H1 (cell line): ENCODE data around the gene DIP2C.

Experiments used
- BCL11A ChIP-seq, 2 experiments: IDR thresholded peaks; one replicate each; pipeline ENCODE4 v1.6.1; 2011; ENCODE audit warnings: low read depth in 2 of 2, low read length in 2 of 2, mild to moderate bottlenecking in 2 of 2
- BRCA1 ChIP-seq: IDR thresholded peaks from 2 replicates; pipeline ENCODE4 v1.6.1; 2012; ENCODE audit warnings: low read depth, low read length, improper control_type of control experiment
- CBX5 ChIP-seq: fragments of 300-800, 300-1000 bp; sonication (generic); IDR thresholded peaks from 2 replicates; pipeline ENCODE4 v1.7.1; 2016; ENCODE audit warnings: antibody characterized with exemption, low read length, low read depth
- CHD2 ChIP-seq: IDR thresholded peaks from 2 replicates; pipeline ENCODE4 v1.6.1; 2012; ENCODE audit warnings: low read length, improper control_type of control experiment
- CTCF ChIP-seq, 3 experiments: IDR thresholded peaks; 1 replicate in 2 of 3; 2 replicates in 1 of 3; pipeline versions ENCODE4 v1.5.1 to v1.6.1; 2011; ENCODE audit warnings: low read length in 3 of 3, mild to moderate bottlenecking in 3 of 3, inconsistent platforms in 2 of 3, low read depth in 1 of 3, moderate library complexity in 1 of 3; ENCODE audit not compliant: insufficient read depth in 1 of 3; ENCODE audit errors: control extremely low read depth in 1 of 3
- EP300 ChIP-seq, 2 experiments: IDR thresholded peaks; 1 replicate in 1 of 2; 2 replicates in 1 of 2; pipeline ENCODE4 v1.6.1; 2011 to 2012; ENCODE audit warnings: low read depth in 2 of 2, low read length in 2 of 2, mild to moderate bottlenecking in 2 of 2, borderline replicate concordance in 1 of 2, inconsistent platforms in 1 of 2, moderate library complexity in 1 of 2
- EZH2 ChIP-seq: fragments of 200-600 bp; sonication (generic); IDR thresholded peaks from 2 replicates; pipeline ENCODE4 v1.7.1; 2012; ENCODE audit warnings: low read depth, mild to moderate bottlenecking, moderate library complexity, low read length, inconsistent platforms; ENCODE audit not compliant: severe bottlenecking
- JUN ChIP-seq: IDR thresholded peaks from 2 replicates; pipeline ENCODE4 v1.6.1; 2011; ENCODE audit warnings: low read depth, mild to moderate bottlenecking, improper control_type of control experiment, low read length
- POLR2A ChIP-seq, 2 experiments: IDR thresholded peaks; 1 replicate in 1 of 2; 2 replicates in 1 of 2; pipeline ENCODE4 v1.6.1; 2011; ENCODE audit warnings: low read depth in 2 of 2, low read length in 2 of 2, mild to moderate bottlenecking in 2 of 2; ENCODE audit errors: control extremely low read depth in 1 of 2
- RAD21 ChIP-seq, 2 experiments: IDR thresholded peaks in 1 of 2; conservative IDR thresholded peaks in 1 of 2; 2 replicates each; pipeline ENCODE4 v1.6.1; 2011; ENCODE audit warnings: low read depth in 2 of 2, low read length in 2 of 2, improper control_type of control experiment in 1 of 2, inconsistent platforms in 1 of 2, mild to moderate bottlenecking in 1 of 2, moderate library complexity in 1 of 2
- RFX5 ChIP-seq: IDR thresholded peaks from 2 replicates; pipeline ENCODE4 v1.6.1; 2011; ENCODE audit warnings: low read depth, low read length, improper control_type of control experiment, borderline replicate concordance
- RXRA ChIP-seq: IDR thresholded peaks from 2 replicates; pipeline ENCODE4 v1.6.1; 2011; ENCODE audit warnings: low read depth, mild to moderate bottlenecking, low read length, moderate library complexity; ENCODE audit not compliant: insufficient read depth
- TEAD4 ChIP-seq: IDR thresholded peaks from 2 replicates; pipeline ENCODE4 v1.6.1; 2012; ENCODE audit warnings: low read depth, low read length, inconsistent platforms, mixed read lengths

DNA sequence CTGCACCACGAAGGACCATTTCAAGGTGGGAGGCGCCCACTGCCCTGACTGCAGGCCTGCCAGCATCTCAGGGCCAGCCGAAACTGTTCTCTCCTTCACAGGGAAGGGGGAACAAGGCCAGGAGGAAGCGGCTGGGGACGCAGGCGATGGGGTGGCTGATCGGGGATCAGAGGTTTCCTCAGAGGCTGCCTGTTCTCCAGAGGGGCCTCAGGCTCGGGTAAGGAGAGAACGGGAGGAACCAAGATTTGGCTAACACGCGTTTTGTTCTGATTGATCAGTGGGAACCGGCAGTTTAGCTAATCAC is 87.9 kb downstream of the DIP2C start:
- TF ChIP-seq CHD2 (no peak), RAD21 (IDR thresholded peaks at IDR 0.05 in 1 of 2, conservative IDR thresholded peaks at IDR 0.05 in 1 of 2; ENCODE audit: low read depth in 2 of 2, low read length in 2 of 2) (no peak), CBX5 (no peak), CTCF (IDR thresholded peaks at IDR 0.05; ENCODE audit: control extremely low read depth in 1 of 3, insufficient read depth in 1 of 3, low read depth in 1 of 3, low read length in 3 of 3) (no peak), POLR2A (IDR thresholded peaks at IDR 0.05; ENCODE audit: control extremely low read depth in 1 of 2, low read depth in 2 of 2, low read length in 2 of 2) (no peak), RFX5 (no peak), EP300 (IDR thresholded peaks at IDR 0.05; ENCODE audit: borderline replicate concordance in 1 of 2, low read depth in 2 of 2, low read length in 2 of 2) (no peak), EZH2 (no peak), BCL11A (IDR thresholded peaks at IDR 0.05; ENCODE audit: low read depth in 2 of 2, low read length in 2 of 2) (no peak), RXRA (no peak), TEAD4 (no peak), JUN (no peak), BRCA1 (no peak)
